Measurements from ENCODE around the gene TRIM33. TPM values are rescaled to one million over a fixed set of nuclear protein-coding genes. Genes with fewer than 3 reads are reported as not detected.

The TRIM33 gene
- total and polyA plus RNA-seq, 4 donors = 9.5 to 102 (median 18.8) TPM

- ATAC-seq (ENCODE audit: insufficient read depth, low FRiP score) (no peak), DNase-seq (no peak)
- no peak overlapping the region for H3K4me3 ChIP-seq
- H3K9me3 ChIP-seq (ENCODE audit: control insufficient read depth in 4 of 4, insufficient read depth in 3 of 4, low read length in 3 of 4) = no peaks in the 10 kb centered on the region
- H3K27me3 ChIP-seq (ENCODE audit: control insufficient read depth in 3 of 3, insufficient read depth in 3 of 3, low read length in 2 of 3) = no peaks in the 10 kb centered on the region
- TF ChIP-seq CTCF (IDR thresholded peaks at IDR 0.05; ENCODE audit: control extremely low read depth, extremely low read depth) = no peak
- H3K36me3 ChIP-seq (ENCODE audit: control insufficient read depth in 4 of 4, insufficient read depth in 4 of 4, low read length in 4 of 4) = peaks cover 3 to 24% (median 8%) of the 10 kb centered on the region in 4 donors
- WGBS, 2 donors = 96 to 98% methylated on average over 3 of the region's 3 CpGs
- H3K4me1 ChIP-seq (ENCODE audit: control insufficient read depth in 5 of 5, insufficient read depth in 5 of 5, low read length in 5 of 5) = peaks cover 0 to 3% (median 0%) of the 10 kb centered on the region in 5 donors
- H3K27ac ChIP-seq (ENCODE audit: low read depth in 1 of 2, low read length in 1 of 2) = no peak overlapping the region
- H3K9ac ChIP-seq (ENCODE audit: insufficient read depth in 1 of 2, low read length in 2 of 2) = no peak overlapping the region
Observed at GRCh38 chr1:114441332-114441731, 69.7 kb downstream of the TRIM33 start.

GRCh38 chr1:114439369-114439768, 71.6 kb downstream of the TRIM33 start:
- Histone ChIP-seq H3K9ac (ENCODE audit: insufficient read depth in 1 of 2, low read length in 2 of 2) (no peak overlapping the region), H3K36me3 (ENCODE audit: control insufficient read depth in 4 of 4, insufficient read depth in 4 of 4, low read length in 4 of 4) (peaks cover 2 to 19% (median 6%) of the 10 kb centered on the region in 4 donors), H3K4me1 (ENCODE audit: control insufficient read depth in 5 of 5, insufficient read depth in 5 of 5, low read length in 5 of 5) (peaks cover 0 to 3% (median 0%) of the 10 kb centered on the region in 5 donors), H3K9me3 (ENCODE audit: control insufficient read depth in 4 of 4, insufficient read depth in 3 of 4, low read length in 3 of 4) (no peaks in the 10 kb centered on the region), H3K4me3 (no peak overlapping the region), H3K27ac (ENCODE audit: low read depth in 1 of 2, low read length in 1 of 2) (no peak overlapping the region), H3K27me3 (ENCODE audit: control insufficient read depth in 3 of 3, insufficient read depth in 3 of 3, low read length in 2 of 3) (no peaks in the 10 kb centered on the region)
- no peak for DNase-seq
- TF ChIP-seq CTCF (IDR thresholded peaks at IDR 0.05; ENCODE audit: control extremely low read depth, extremely low read depth) = no peak
- 83 to 95% methylated on average over 4 of the region's 4 CpGs for WGBS, 2 donors
- no peak for ATAC-seq (ENCODE audit: insufficient read depth, low FRiP score)

GRCh38 chr1:114437812-114438211, 73.2 kb downstream of the TRIM33 start:
- DNase-seq (no peak), ATAC-seq (ENCODE audit: insufficient read depth, low FRiP score) (no peak)
- TF ChIP-seq CTCF (IDR thresholded peaks at IDR 0.05; ENCODE audit: control extremely low read depth, extremely low read depth) = no peak
- WGBS, 2 donors = 60 to 68% methylated on average over 1 of the region's 1 CpG
- no peak overlapping the region for H3K4me3 ChIP-seq
- no peaks in the 10 kb centered on the region for H3K27me3 ChIP-seq (ENCODE audit: control insufficient read depth in 3 of 3, insufficient read depth in 3 of 3, low read length in 2 of 3)
- no peak overlapping the region for H3K27ac ChIP-seq (ENCODE audit: low read depth in 1 of 2, low read length in 1 of 2)
- peaks cover 0 to 3% (median 0%) of the 10 kb centered on the region in 5 donors for H3K4me1 ChIP-seq (ENCODE audit: control insufficient read depth in 5 of 5, insufficient read depth in 5 of 5, low read length in 5 of 5)
- peaks cover 0 to 15% (median 5%) of the 10 kb centered on the region in 4 donors for H3K36me3 ChIP-seq (ENCODE audit: control insufficient read depth in 4 of 4, insufficient read depth in 4 of 4, low read length in 4 of 4)
- no peak overlapping the region for H3K9ac ChIP-seq (ENCODE audit: insufficient read depth in 1 of 2, low read length in 2 of 2)
- no peaks in the 10 kb centered on the region for H3K9me3 ChIP-seq (ENCODE audit: control insufficient read depth in 4 of 4, insufficient read depth in 3 of 4, low read length in 3 of 4)

- H3K9me3 ChIP-seq (ENCODE audit: control insufficient read depth in 4 of 4, insufficient read depth in 3 of 4, low read length in 3 of 4) = no peaks in the 10 kb centered on the region
- WGBS, 2 donors = 98 to 100% methylated on average over 3 of the region's 3 CpGs
- ATAC-seq (ENCODE audit: insufficient read depth, low FRiP score) (no peak), DNase-seq (no peak)
- peaks cover 0 to 14% (median 5%) of the 10 kb centered on the region in 4 donors for H3K36me3 ChIP-seq (ENCODE audit: control insufficient read depth in 4 of 4, insufficient read depth in 4 of 4, low read length in 4 of 4)
- no peaks in the 10 kb centered on the region for H3K27me3 ChIP-seq (ENCODE audit: control insufficient read depth in 3 of 3, insufficient read depth in 3 of 3, low read length in 2 of 3)
- H3K9ac ChIP-seq (ENCODE audit: insufficient read depth in 1 of 2, low read length in 2 of 2) = no peak overlapping the region
- H3K27ac ChIP-seq (ENCODE audit: low read depth in 1 of 2, low read length in 1 of 2) = no peak overlapping the region
- H3K4me3 ChIP-seq = no peak overlapping the region
- TF ChIP-seq CTCF (IDR thresholded peaks at IDR 0.05; ENCODE audit: control extremely low read depth, extremely low read depth) = no peak
- H3K4me1 ChIP-seq (ENCODE audit: control insufficient read depth in 5 of 5, insufficient read depth in 5 of 5, low read length in 5 of 5) = peaks cover 0 to 3% (median 0%) of the 10 kb centered on the region in 5 donors
Observed at GRCh38 chr1:114436799-114437198, 74.2 kb downstream of the TRIM33 start.

Measured in lung (tissue), 12 donors.